HL-60 (cell line): Measurements from ENCODE around the gene AGAP1.

Experiments
- DNase-seq, 2 experiments: peaks; one replicate each; pipeline ENCODE4 v3.0.0-alpha.2; 2010 to 2020; ENCODE audit warnings: low read depth in 1 of 2, low spot score in 1 of 2
- H3K27ac ChIP-seq: fragments of 250-450 bp; sonication (Bioruptor Pico); replicated peaks from 2 replicates; pipeline ENCODE4 v1.5.1; 2020; ENCODE audit warnings: mild to moderate bottlenecking, moderate library complexity
- H3K27me3 ChIP-seq: fragments of 250-450 bp; sonication (Bioruptor Pico); 2 replicates; pipeline ENCODE4 v1.5.1; 2021; ENCODE audit warnings: mild to moderate bottlenecking, moderate library complexity; ENCODE audit not compliant: insufficient read depth, poor library complexity, severe bottlenecking
- H3K4me3 ChIP-seq: replicated peaks from 2 replicates; pipeline ENCODE4 v1.5.1; 2011; ENCODE audit warnings: mild to moderate bottlenecking, control low read depth, low read length; ENCODE audit not compliant: insufficient read depth
- CTCF ChIP-seq: IDR thresholded peaks from one replicate; pipeline ENCODE4 v1.5.1; 2011; ENCODE audit warnings: low read length, control low read depth, inconsistent platforms; ENCODE audit not compliant: insufficient read depth
- GABPA ChIP-seq: IDR thresholded peaks from 2 replicates; pipeline ENCODE4 v1.6.1; 2012; ENCODE audit warnings: low read depth
- POLR2AphosphoS5 ChIP-seq: IDR thresholded peaks from 2 replicates; pipeline ENCODE4 v1.6.1; 2012; ENCODE audit warnings: low read depth
- SPI1 ChIP-seq: IDR thresholded peaks from 2 replicates; pipeline ENCODE4 v1.6.1; 2012; ENCODE audit warnings: low read depth, mild to moderate bottlenecking, borderline replicate concordance
- TF ChIP-seq, protein P1 (sequence below): IDR thresholded peaks from 2 replicates; pipeline ENCODE4 v1.6.1; 2012; ENCODE audit warnings: low read depth; ENCODE audit not compliant: insufficient replicate concordance

Gene AGAP1

GRCh38 chr2:235647264-235647663 is 153.4 kb downstream of the AGAP1 start:
- TF ChIP-seq POLR2AphosphoS5 = no peak
- no peak for TF ChIP-seq GABPA
- TF ChIP-seq SPI1 = no peak
- TF ChIP-seq CTCF = no peak
- TF ChIP-seq, protein P1, sequence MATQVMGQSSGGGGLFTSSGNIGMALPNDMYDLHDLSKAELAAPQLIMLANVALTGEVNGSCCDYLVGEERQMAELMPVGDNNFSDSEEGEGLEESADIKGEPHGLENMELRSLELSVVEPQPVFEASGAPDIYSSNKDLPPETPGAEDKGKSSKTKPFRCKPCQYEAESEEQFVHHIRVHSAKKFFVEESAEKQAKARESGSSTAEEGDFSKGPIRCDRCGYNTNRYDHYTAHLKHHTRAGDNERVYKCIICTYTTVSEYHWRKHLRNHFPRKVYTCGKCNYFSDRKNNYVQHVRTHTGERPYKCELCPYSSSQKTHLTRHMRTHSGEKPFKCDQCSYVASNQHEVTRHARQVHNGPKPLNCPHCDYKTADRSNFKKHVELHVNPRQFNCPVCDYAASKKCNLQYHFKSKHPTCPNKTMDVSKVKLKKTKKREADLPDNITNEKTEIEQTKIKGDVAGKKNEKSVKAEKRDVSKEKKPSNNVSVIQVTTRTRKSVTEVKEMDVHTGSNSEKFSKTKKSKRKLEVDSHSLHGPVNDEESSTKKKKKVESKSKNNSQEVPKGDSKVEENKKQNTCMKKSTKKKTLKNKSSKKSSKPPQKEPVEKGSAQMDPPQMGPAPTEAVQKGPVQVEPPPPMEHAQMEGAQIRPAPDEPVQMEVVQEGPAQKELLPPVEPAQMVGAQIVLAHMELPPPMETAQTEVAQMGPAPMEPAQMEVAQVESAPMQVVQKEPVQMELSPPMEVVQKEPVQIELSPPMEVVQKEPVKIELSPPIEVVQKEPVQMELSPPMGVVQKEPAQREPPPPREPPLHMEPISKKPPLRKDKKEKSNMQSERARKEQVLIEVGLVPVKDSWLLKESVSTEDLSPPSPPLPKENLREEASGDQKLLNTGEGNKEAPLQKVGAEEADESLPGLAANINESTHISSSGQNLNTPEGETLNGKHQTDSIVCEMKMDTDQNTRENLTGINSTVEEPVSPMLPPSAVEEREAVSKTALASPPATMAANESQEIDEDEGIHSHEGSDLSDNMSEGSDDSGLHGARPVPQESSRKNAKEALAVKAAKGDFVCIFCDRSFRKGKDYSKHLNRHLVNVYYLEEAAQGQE = no peak
- H3K27me3 ChIP-seq = no peaks in the 10 kb centered on the region
- H3K4me3 ChIP-seq = no peak overlapping the region
- no peak for DNase-seq
- H3K27ac ChIP-seq = no peak overlapping the region

DNA sequence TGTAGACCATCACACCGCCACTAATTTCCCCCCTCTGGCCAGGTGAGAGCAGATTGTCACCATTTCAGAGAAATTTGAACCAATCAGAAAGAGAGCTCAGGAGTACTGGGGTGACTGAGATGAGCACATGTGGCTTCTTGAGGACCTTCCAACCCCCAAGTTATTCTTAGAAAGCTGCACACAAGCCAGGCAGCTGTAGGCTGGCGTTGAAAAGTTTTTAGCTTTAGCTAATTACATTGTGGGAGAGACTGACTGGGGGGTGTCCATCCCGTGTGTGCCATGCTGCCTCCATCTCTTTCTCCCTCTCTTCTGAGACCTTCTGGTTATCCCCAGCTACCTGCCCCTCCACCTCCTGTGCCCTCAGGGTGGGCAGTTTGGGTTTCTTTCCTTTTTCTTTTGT is 154.0 kb downstream of the AGAP1 start:
- Histone ChIP-seq H3K27me3 (no peaks in the 10 kb centered on the region), H3K4me3 (no peak overlapping the region), H3K27ac (no peak overlapping the region)
- TF ChIP-seq GABPA (no peak), POLR2AphosphoS5 (no peak), CTCF (no peak), SPI1 (no peak)
- TF ChIP-seq, protein P1 = no peak
- no peak for DNase-seq

DNA sequence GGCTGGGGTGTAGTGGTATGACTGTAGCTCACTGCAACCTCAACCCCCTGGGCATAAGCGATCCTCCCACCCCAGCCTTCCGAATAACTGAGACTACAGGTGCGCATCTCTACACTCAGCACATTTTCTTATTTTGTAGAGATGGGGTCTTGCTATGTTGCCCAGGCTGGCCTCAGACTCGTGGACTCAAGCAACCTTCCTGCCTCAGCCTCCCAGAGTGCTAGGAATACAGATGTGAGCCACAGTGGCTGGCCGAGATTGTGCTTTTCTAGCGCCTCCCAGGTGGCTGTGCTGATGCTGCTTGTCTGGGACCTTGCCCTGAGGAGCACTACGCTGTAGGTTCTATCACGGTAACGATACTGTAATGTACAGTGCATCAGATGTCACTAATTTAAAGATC is 155.6 kb downstream of the AGAP1 start:
- TF ChIP-seq, protein P1 = no peak
- TF ChIP-seq GABPA (no peak), POLR2AphosphoS5 (no peak), CTCF (no peak), SPI1 (no peak)
- H3K4me3 ChIP-seq = no peak overlapping the region
- DNase-seq = no peak
- no peak overlapping the region for H3K27ac ChIP-seq
- H3K27me3 ChIP-seq = no peaks in the 10 kb centered on the region
